Skeletal muscle satellite cell (primary cell): ENCODE measurements around the gene SDK1.

Experiments used
- H3K27me3 ChIP-seq: 2 replicates; pipeline ENCODE4 v1.7.0; 2013; ENCODE audit warnings: low read length; ENCODE audit not compliant: control insufficient read depth, insufficient read depth
- H3K36me3 ChIP-seq: 2 replicates; pipeline ENCODE4 v1.7.0; 2013; ENCODE audit warnings: mild to moderate bottlenecking, control low read depth, low read length; ENCODE audit not compliant: insufficient read depth
- H3K4me1 ChIP-seq: 2 replicates; pipeline ENCODE4 v1.7.0; 2013; ENCODE audit warnings: low read length; ENCODE audit not compliant: control insufficient read depth, insufficient read depth
- H3K4me2 ChIP-seq: 2 replicates; pipeline ENCODE4 v1.7.0; 2013; ENCODE audit warnings: mild to moderate bottlenecking, low read length
- H3K4me3 ChIP-seq: 2 replicates; pipeline ENCODE4 v1.7.0; 2013; ENCODE audit warnings: low read length
- H3K9ac ChIP-seq: 2 replicates; pipeline ENCODE4 v1.7.0; 2013; ENCODE audit warnings: mild to moderate bottlenecking, low read depth, low read length, moderate library complexity
- H3K9me3 ChIP-seq: replicated peaks from 2 replicates; pipeline ENCODE4 v1.7.0; 2013; ENCODE audit warnings: mild to moderate bottlenecking, control low read depth, low read length

SDK1 gene

DNA sequence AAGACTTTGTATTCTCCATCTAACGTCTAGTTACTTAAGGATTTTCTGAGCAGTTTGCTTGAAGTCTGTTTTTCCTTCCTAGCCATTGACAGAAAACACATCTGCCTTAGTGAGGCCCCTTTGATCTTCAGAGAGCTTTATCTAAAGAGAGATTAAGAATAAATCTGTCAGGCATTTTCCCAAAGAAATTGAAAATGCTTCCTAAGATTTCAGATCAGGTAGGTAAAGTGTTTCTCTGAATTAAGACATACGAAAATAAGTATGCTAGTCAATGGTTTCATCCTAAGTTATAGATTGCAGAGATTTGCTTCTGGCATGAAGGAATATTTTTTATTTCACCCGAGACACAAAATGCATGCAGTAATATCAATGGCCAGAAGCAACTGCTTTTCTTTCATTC is 168.6 kb downstream of the SDK1 start:
- Histone ChIP-seq H3K27me3 (no peaks in the 10 kb centered on the region), H3K9me3 (no peaks in the 10 kb centered on the region), H3K4me3 (no peak overlapping the region), H3K36me3 (peaks cover 3% of the 10 kb centered on the region), H3K9ac (no peak overlapping the region), H3K4me1 (no peaks in the 10 kb centered on the region), H3K4me2 (no peak overlapping the region)

- no peak overlapping the region for H3K4me2 ChIP-seq
- H3K4me1 ChIP-seq: peaks cover 3% of the 10 kb centered on the region
- no peaks in the 10 kb centered on the region for H3K9me3 ChIP-seq
- H3K4me3 ChIP-seq: no peak overlapping the region
- no peaks in the 10 kb centered on the region for H3K36me3 ChIP-seq
- H3K27me3 ChIP-seq: no peaks in the 10 kb centered on the region
- no peak overlapping the region for H3K9ac ChIP-seq
These were observed 179.1 kb downstream of the SDK1 start for GRCh38 chr7:3480197-3480596.

DNA sequence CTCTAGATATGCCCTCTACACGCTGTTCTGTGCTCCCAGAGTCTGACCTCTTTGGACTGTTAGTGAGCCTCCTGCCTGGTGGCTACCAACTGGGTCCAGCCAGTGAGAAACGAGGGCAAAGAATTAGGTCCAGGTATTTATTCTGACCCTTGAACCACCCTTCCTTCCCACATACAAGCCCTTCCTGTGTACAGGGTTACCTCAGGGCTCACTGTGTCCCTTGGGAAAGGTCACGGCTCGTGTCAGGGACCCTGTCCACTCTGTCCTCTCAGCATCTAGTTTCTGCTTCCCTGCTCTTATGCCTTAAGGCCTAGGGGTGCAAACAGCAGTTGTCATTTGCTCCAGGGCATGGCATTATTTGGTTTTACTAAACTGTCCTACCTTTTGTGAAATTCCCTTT is 180.4 kb downstream of the SDK1 start:
- Histone ChIP-seq H3K4me3 (no peak overlapping the region), H3K9me3 (no peaks in the 10 kb centered on the region), H3K36me3 (no peaks in the 10 kb centered on the region), H3K4me1 (peaks cover 3% of the 10 kb centered on the region), H3K4me2 (no peak overlapping the region), H3K9ac (no peak overlapping the region), H3K27me3 (no peaks in the 10 kb centered on the region)

DNA sequence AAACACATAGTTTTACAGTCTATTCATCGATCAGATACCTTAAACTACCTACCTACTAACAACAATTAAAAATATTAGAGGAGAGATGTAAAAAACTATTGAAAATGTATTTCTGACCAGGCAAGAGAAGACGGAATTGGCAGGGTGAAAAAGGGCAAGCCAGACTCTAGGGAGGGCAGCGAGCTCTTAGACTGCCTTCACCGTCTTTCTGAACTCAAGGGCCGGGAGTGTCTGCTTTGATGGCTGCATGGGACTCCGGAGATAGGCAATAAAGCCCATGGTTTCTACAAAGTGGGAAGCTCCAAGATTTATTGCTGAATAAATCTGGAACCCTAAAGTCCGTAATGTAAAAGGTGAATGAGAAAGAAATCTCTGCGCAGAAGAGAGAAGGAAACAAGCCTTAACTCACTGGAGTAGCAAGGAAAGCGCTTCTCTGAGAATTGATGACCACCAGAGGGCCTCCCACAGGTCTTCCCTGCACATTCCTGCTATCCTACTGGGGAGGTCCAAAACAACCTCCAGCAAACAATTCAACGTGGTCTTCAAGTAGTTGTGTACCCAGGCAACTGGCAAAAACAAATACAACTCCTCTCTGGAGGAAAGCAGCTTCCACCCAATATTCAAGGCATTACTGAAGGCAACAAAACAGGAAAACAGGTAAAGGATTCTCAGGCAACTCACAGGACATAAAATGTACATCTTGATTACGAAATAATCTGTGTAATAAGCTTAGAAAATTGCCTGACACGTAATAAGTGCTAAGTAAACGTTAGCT is 181.3 kb downstream of the SDK1 start:
- Histone ChIP-seq H3K36me3 (no peaks in the 10 kb centered on the region), H3K9me3 (no peaks in the 10 kb centered on the region), H3K4me1 (peaks cover 3% of the 10 kb centered on the region)

GRCh38 chr7:3486841-3487240 is 185.8 kb downstream of the SDK1 start:
- H3K36me3 ChIP-seq: no peaks in the 10 kb centered on the region
- H3K4me2 ChIP-seq: no peak overlapping the region
- no peaks in the 10 kb centered on the region for H3K27me3 ChIP-seq
- no peak overlapping the region for H3K9ac ChIP-seq
- no peak overlapping the region for H3K4me3 ChIP-seq
- H3K4me1 ChIP-seq: peaks cover 3% of the 10 kb centered on the region
- H3K9me3 ChIP-seq: no peaks in the 10 kb centered on the region

More for the DNA sequence above, 181.3 kb downstream of the SDK1 start:
- Histone ChIP-seq H3K27me3 (no peaks in the 10 kb centered on the region), H3K4me3 (no peak overlapping the region), H3K4me2 (no peak overlapping the region), H3K9ac (no peak overlapping the region)

GRCh38 chr7:3488829-3489228 is 187.8 kb downstream of the SDK1 start:
- Histone ChIP-seq H3K27me3 (no peaks in the 10 kb centered on the region), H3K36me3 (no peaks in the 10 kb centered on the region), H3K4me2 (no peak overlapping the region), H3K9ac (no peak overlapping the region), H3K4me1 (peaks cover 8% of the 10 kb centered on the region), H3K4me3 (no peak overlapping the region), H3K9me3 (no peaks in the 10 kb centered on the region)

GRCh38 chr7:3493499-3493898 is 192.4 kb downstream of the SDK1 start:
- no peak overlapping the region for H3K9ac ChIP-seq
- no peaks in the 10 kb centered on the region for H3K36me3 ChIP-seq
- H3K9me3 ChIP-seq: no peaks in the 10 kb centered on the region
- no peak overlapping the region for H3K4me3 ChIP-seq
- H3K27me3 ChIP-seq: no peaks in the 10 kb centered on the region
- peaks cover 13% of the 10 kb centered on the region for H3K4me1 ChIP-seq
- H3K4me2 ChIP-seq: peak overlapping the region; percentile 68

GRCh38 chr7:3494947-3495346 is 193.9 kb downstream of the SDK1 start:
- Histone ChIP-seq H3K9ac (no peak overlapping the region), H3K4me2 (no peak overlapping the region), H3K9me3 (no peaks in the 10 kb centered on the region), H3K4me3 (no peak overlapping the region), H3K27me3 (no peaks in the 10 kb centered on the region), H3K4me1 (peaks cover 13% of the 10 kb centered on the region), H3K36me3 (no peaks in the 10 kb centered on the region)

DNA sequence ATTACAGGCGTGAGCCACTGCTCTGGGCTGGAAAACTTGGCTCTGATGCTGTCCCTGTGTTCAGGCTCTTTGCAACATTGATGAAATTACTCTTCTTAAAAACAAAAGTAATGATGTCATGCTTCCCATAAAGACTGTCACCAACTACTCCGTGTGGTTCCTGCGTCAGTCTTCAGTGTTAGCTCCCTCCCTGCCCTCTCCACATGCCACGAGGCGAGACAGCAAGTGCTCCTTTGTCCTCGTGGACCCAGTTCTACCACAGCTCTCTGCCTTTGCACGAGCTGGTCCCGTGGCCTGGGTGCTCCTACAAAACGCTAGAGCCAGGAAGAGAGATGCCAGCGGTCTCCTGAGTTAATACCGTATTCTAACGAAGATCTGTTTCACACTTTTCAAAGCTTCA is 194.5 kb downstream of the SDK1 start:
- Histone ChIP-seq H3K9ac (no peak overlapping the region), H3K4me1 (peaks cover 13% of the 10 kb centered on the region), H3K36me3 (no peaks in the 10 kb centered on the region), H3K9me3 (no peaks in the 10 kb centered on the region), H3K4me2 (no peak overlapping the region), H3K4me3 (no peak overlapping the region), H3K27me3 (no peaks in the 10 kb centered on the region)

GRCh38 chr7:3495954-3496353 is 194.9 kb downstream of the SDK1 start:
- Histone ChIP-seq H3K9ac (no peak overlapping the region), H3K4me2 (no peak overlapping the region), H3K36me3 (no peaks in the 10 kb centered on the region), H3K27me3 (no peaks in the 10 kb centered on the region), H3K9me3 (no peaks in the 10 kb centered on the region), H3K4me3 (no peak overlapping the region), H3K4me1 (peaks cover 13% of the 10 kb centered on the region)

DNA sequence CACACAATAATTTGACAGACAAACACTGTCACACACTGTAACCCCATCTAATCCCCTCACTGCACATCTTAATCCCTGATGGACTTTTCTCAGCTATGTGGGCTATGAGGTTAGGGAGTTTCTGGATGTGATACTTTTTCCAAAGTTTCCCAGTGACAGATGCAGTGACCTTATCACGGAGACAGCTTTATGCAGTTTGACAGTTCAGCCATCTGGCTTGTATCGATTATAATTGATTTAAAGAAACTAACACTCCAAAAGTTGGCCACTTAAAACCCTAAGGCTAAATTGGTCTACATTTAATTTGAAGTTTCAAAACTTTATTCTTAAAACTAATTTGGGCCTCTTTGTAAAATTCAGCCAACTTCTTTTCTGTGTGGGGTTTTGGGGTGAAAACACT is 196.7 kb downstream of the SDK1 start:
- no peak overlapping the region for H3K9ac ChIP-seq
- peaks cover 13% of the 10 kb centered on the region for H3K4me1 ChIP-seq
- no peak overlapping the region for H3K4me3 ChIP-seq
- no peaks in the 10 kb centered on the region for H3K9me3 ChIP-seq
- H3K4me2 ChIP-seq: no peak overlapping the region
- no peaks in the 10 kb centered on the region for H3K27me3 ChIP-seq
- H3K36me3 ChIP-seq: no peaks in the 10 kb centered on the region

DNA sequence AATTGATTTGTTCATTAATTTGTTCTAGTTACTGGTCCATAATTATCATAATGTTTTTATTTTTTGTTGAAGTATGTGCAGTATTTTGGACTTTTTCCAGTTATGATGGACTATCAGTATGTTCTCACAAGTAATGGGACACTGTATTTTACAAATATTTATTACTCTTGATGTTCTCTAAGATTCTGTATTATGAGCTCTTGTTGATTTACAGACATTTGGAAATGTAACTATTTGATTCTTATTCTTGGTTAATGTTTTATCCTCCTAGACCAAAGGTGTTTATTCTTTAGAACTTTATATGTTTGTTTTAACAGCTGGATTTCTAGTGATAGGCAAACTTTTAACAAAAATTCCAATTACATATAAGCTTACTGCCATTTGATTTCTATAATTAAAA is 200.6 kb downstream of the SDK1 start:
- Histone ChIP-seq H3K36me3 (peaks cover 6% of the 10 kb centered on the region), H3K9me3 (peaks cover 6% of the 10 kb centered on the region), H3K9ac (no peak overlapping the region), H3K27me3 (no peaks in the 10 kb centered on the region), H3K4me1 (no peaks in the 10 kb centered on the region), H3K4me3 (no peak overlapping the region), H3K4me2 (no peak overlapping the region)
